Liver (tissue), 9 donors: ENCODE measurements around the gene MRPL52. TPM values are rescaled to one million over a fixed set of nuclear protein-coding genes. Genes with fewer than 3 reads are reported as not detected.

Experiments used
- DNase-seq: peaks from one replicate; pipeline ENCODE4 v3.0.0-alpha.2; 2017; ENCODE audit warnings: low spot score
- H3K27ac ChIP-seq, 2 donors: one replicate each; pipeline ENCODE4 v1.7.0; 2013; ENCODE audit warnings: inconsistent platforms in 2 of 2, low read length in 2 of 2, control low read depth in 1 of 2, low read depth in 1 of 2, mild to moderate bottlenecking in 1 of 2
- H3K27me3 ChIP-seq, 4 donors: one replicate each; pipeline versions ENCODE4 v1.6.1 to v1.7.0; 2013; ENCODE audit warnings: low read length in 3 of 4, inconsistent platforms in 1 of 4, mild to moderate bottlenecking in 1 of 4, moderate library complexity in 1 of 4; ENCODE audit not compliant: control insufficient read depth in 4 of 4, insufficient read depth in 4 of 4
- H3K36me3 ChIP-seq, 4 donors: one replicate each; pipeline versions ENCODE4 v1.6.1 to v1.7.0; 2013; ENCODE audit warnings: low read length in 3 of 4, mild to moderate bottlenecking in 3 of 4, low read depth in 1 of 4, moderate library complexity in 1 of 4; ENCODE audit not compliant: control insufficient read depth in 4 of 4, insufficient read depth in 3 of 4
- H3K4me1 ChIP-seq, 4 donors: one replicate each; pipeline versions ENCODE4 v1.6.1 to v1.7.0; 2013; ENCODE audit warnings: low read length in 3 of 4, mild to moderate bottlenecking in 3 of 4, moderate library complexity in 1 of 4; ENCODE audit not compliant: control insufficient read depth in 4 of 4, insufficient read depth in 4 of 4
- H3K4me3 ChIP-seq, 3 donors: one replicate each; pipeline versions ENCODE4 v1.6.1 to v1.7.0; 2013; ENCODE audit warnings: low read length in 3 of 3, control low read depth in 1 of 3, low read depth in 1 of 3, mild to moderate bottlenecking in 1 of 3
- H3K9ac ChIP-seq, 2 donors: one replicate each; pipeline ENCODE4 v1.7.0; 2013; ENCODE audit warnings: low read length in 2 of 2, mild to moderate bottlenecking in 2 of 2, moderate library complexity in 2 of 2, control low read depth in 1 of 2, low read depth in 1 of 2
- H3K9me3 ChIP-seq, 4 donors: one replicate each; pipeline versions ENCODE4 v1.6.1 to v1.7.0; 2013; ENCODE audit warnings: low read length in 3 of 4; ENCODE audit not compliant: control insufficient read depth in 4 of 4
- ATF3 ChIP-seq: IDR thresholded peaks from 2 replicates; pipeline ENCODE4 v1.6.1; 2016; ENCODE audit warnings: antibody characterized with exemption
- CTCF ChIP-seq: fragments of 150-350 bp; IDR thresholded peaks from 2 replicates; pipeline ENCODE4 v1.5.1; 2017; ENCODE audit warnings: improper control_type of control experiment, low read depth, low read length; ENCODE audit not compliant: missing input control
- EGR1 ChIP-seq, 2 donors: IDR thresholded peaks; 2 replicates each; pipeline ENCODE4 v1.6.1; 2016 to 2018; ENCODE audit warnings: antibody characterized with exemption in 2 of 2, low read depth in 2 of 2
- FOXA1 ChIP-seq: IDR thresholded peaks from 2 replicates; pipeline ENCODE4 v1.6.1; 2016; ENCODE audit warnings: antibody characterized with exemption
- FOXA2 ChIP-seq: IDR thresholded peaks from 2 replicates; pipeline ENCODE4 v1.6.1; 2016; ENCODE audit warnings: antibody characterized with exemption
- GABPA ChIP-seq, 2 donors: IDR thresholded peaks in 1 of 2; conservative IDR thresholded peaks in 1 of 2; 2 replicates each; pipeline ENCODE4 v1.6.1; 2016; ENCODE audit warnings: antibody characterized with exemption in 2 of 2, mild to moderate bottlenecking in 1 of 2, moderate library complexity in 1 of 2
- HNF4A ChIP-seq, 2 donors: conservative IDR thresholded peaks; 2 replicates each; pipeline ENCODE4 v1.6.1; 2016; ENCODE audit warnings: antibody characterized with exemption in 2 of 2, mild to moderate bottlenecking in 2 of 2
- HNF4G ChIP-seq: IDR thresholded peaks from 2 replicates; pipeline ENCODE4 v1.6.1; 2016; ENCODE audit warnings: antibody characterized with exemption
- JUND ChIP-seq, 2 donors: IDR thresholded peaks; 2 replicates each; pipeline ENCODE4 v1.6.1; 2016; ENCODE audit warnings: antibody characterized with exemption in 2 of 2
- MAX ChIP-seq: IDR thresholded peaks from 2 replicates; pipeline ENCODE4 v1.6.1; 2016; ENCODE audit warnings: antibody characterized with exemption
- NR2F2 ChIP-seq: IDR thresholded peaks from 2 replicates; pipeline ENCODE4 v1.6.1; 2016; ENCODE audit warnings: antibody characterized with exemption
- RAD21 ChIP-seq, 2 donors: IDR thresholded peaks; 2 replicates each; pipeline ENCODE4 v1.6.1; 2016; ENCODE audit warnings: antibody characterized with exemption in 2 of 2, mild to moderate bottlenecking in 2 of 2
- REST ChIP-seq: IDR thresholded peaks from 2 replicates; pipeline ENCODE4 v1.6.1; 2016; ENCODE audit warnings: antibody characterized with exemption, mild to moderate bottlenecking
- RXRA ChIP-seq, 2 donors: IDR thresholded peaks; 2 replicates each; pipeline ENCODE4 v1.6.1; 2017 to 2018; ENCODE audit warnings: antibody characterized with exemption in 2 of 2, mild to moderate bottlenecking in 1 of 2
- SP1 ChIP-seq: IDR thresholded peaks from 2 replicates; pipeline ENCODE4 v1.6.1; 2018; ENCODE audit warnings: antibody characterized with exemption, mild to moderate bottlenecking
- TAF1 ChIP-seq: conservative IDR thresholded peaks from 2 replicates; pipeline ENCODE4 v1.6.1; 2016; ENCODE audit warnings: antibody characterized with exemption, mild to moderate bottlenecking
- ZBTB33 ChIP-seq: IDR thresholded peaks from 2 replicates; pipeline ENCODE4 v1.6.1; 2016; ENCODE audit warnings: antibody characterized with exemption
- WGBS: extraction: QIAGEN DNeasy Blood & Tissue Kit; methylation state at CpG from one replicate; pipeline ENCODE4 v1.1.7; 2013; 5-methylcytosine and 5-hydroxymethylcytosine counted together
- polyA plus RNA-seq, 2 donors: library from polyadenylated mRNA; stranded (reverse) in 1 of 2; unstranded in 1 of 2; fragments of 200-250 nt in 1 of 2; fragments of >200 nt in 1 of 2; fragmentation: Nextera tagmentation in 1 of 2; extraction: Ambion mirVana in 1 of 2; gene quantifications; one replicate each; pipeline versions ENCODE4 v1.2.1 to v1.2.3, GENCODE V29; 2013 to 2015
- total RNA-seq, 2 donors: library from RNA; depleted of rRNA; stranded (reverse); fragments of >200 nt; gene quantifications; one replicate each; pipeline ENCODE4 v1.2.3, GENCODE V29; 2014
- donor health status: healthy.
- donor health status: healthy.
- donor health status: healthy.
- donor health status: healthy.
- donor health status: healthy.

The MRPL52 gene
- total and polyA plus RNA-seq, 4 donors, result 9.1 to 142 (median 36.6) TPM

- 50% methylated on average over 2 of the region's 2 CpGs for WGBS
- no peaks in the 10 kb centered on the region for H3K36me3 ChIP-seq
- H3K27me3 ChIP-seq, result no peaks in the 10 kb centered on the region
- no peak overlapping the region for H3K27ac ChIP-seq
- no peak overlapping the region for H3K9ac ChIP-seq
- TF ChIP-seq ATF3 (no peak), NR2F2 (no peak), FOXA2 (no peak), REST (no peak), ZBTB33 (no peak), JUND (IDR thresholded peaks at IDR 0.05) (no peak), MAX (no peak), HNF4A (conservative IDR thresholded peaks at IDR 0.05) (no peak), TAF1 (no peak), SP1 (no peak), GABPA (IDR thresholded peaks at IDR 0.05 in 1 of 2, conservative IDR thresholded peaks at IDR 0.05 in 1 of 2) (no peak), EGR1 (IDR thresholded peaks at IDR 0.05; ENCODE audit: low read depth in 2 of 2) (no peak)
- no peak overlapping the region for H3K4me3 ChIP-seq
- no peaks in the 10 kb centered on the region for H3K9me3 ChIP-seq
- H3K4me1 ChIP-seq, result peaks cover 0 to 3% (median 1%) of the 10 kb centered on the region in 4 donors
- no peak for DNase-seq
These were observed 31.2 kb upstream of the MRPL52 start for GRCh38 chr14:22798528-22798927.

- WGBS, result 90% methylated on average over 10 of the region's 10 CpGs
- no peak for TF ChIP-seq NR2F2
- no peak for TF ChIP-seq FOXA2
- no peak for TF ChIP-seq EGR1 (IDR thresholded peaks at IDR 0.05; ENCODE audit: low read depth in 2 of 2)
- no peak for TF ChIP-seq FOXA1
- TF ChIP-seq REST, result no peak
- TF ChIP-seq TAF1, result no peak
- no peak for TF ChIP-seq ATF3
- TF ChIP-seq HNF4G, result no peak
- no peak for TF ChIP-seq JUND (IDR thresholded peaks at IDR 0.05)
- no peak for TF ChIP-seq RXRA (IDR thresholded peaks at IDR 0.05)
- TF ChIP-seq CTCF, result no peak
- TF ChIP-seq RAD21 (IDR thresholded peaks at IDR 0.05), result no peak
- no peak for TF ChIP-seq SP1
- TF ChIP-seq GABPA (IDR thresholded peaks at IDR 0.05 in 1 of 2, conservative IDR thresholded peaks at IDR 0.05 in 1 of 2), result no peak
- TF ChIP-seq HNF4A (conservative IDR thresholded peaks at IDR 0.05), result no peak
- TF ChIP-seq ZBTB33, result no peak
These were observed 29.3 kb upstream of the MRPL52 start for GRCh38 chr14:22800346-22800745.

More at GRCh38 chr14:22800346-22800745, 29.3 kb upstream of the MRPL52 start:
- Histone ChIP-seq H3K27me3 (no peaks in the 10 kb centered on the region), H3K4me3 (no peak overlapping the region), H3K9me3 (no peaks in the 10 kb centered on the region), H3K27ac (no peak overlapping the region), H3K4me1 (peaks cover 0 to 3% (median 1%) of the 10 kb centered on the region in 4 donors), H3K9ac (no peak overlapping the region), H3K36me3 (no peaks in the 10 kb centered on the region)
- DNase-seq, result no peak
